ENCODE results near the gene ANKRD13B.

DNA sequence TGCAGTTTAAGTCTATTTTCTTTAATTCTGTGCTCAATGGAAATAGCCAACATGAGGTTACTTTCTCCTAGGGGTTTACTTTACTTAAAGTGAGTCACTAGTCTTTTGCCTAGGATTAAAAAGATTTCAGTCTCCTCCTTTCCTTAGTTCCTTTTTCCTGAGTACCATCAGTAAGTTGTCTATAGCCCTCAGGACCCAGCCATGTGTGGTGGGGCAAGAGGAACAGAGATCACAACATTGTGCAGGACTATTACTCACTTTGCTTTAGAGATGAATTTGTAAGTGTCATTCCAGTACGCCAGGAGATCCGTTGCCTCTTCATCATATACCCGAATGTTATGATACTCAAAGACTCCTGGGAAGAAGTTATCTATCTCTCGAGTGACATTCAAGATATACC, 57.5 kb downstream of the ANKRD13B start:
- TF ChIP-seq, protein P1, sequence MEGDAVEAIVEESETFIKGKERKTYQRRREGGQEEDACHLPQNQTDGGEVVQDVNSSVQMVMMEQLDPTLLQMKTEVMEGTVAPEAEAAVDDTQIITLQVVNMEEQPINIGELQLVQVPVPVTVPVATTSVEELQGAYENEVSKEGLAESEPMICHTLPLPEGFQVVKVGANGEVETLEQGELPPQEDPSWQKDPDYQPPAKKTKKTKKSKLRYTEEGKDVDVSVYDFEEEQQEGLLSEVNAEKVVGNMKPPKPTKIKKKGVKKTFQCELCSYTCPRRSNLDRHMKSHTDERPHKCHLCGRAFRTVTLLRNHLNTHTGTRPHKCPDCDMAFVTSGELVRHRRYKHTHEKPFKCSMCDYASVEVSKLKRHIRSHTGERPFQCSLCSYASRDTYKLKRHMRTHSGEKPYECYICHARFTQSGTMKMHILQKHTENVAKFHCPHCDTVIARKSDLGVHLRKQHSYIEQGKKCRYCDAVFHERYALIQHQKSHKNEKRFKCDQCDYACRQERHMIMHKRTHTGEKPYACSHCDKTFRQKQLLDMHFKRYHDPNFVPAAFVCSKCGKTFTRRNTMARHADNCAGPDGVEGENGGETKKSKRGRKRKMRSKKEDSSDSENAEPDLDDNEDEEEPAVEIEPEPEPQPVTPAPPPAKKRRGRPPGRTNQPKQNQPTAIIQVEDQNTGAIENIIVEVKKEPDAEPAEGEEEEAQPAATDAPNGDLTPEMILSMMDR (IDR thresholded peaks at IDR 0.05; ENCODE audit: low read depth, low read length), result no peak
- no peak for TF ChIP-seq EZH2phosphoT487 (IDR thresholded peaks at IDR 0.05; ENCODE audit: low read depth)
